NCI-H187 (cell line): Measurements from ENCODE around the gene MDN1.

Experiments used
- DNase-seq, 2 experiments: peaks; one replicate each; lab custom pipeline; 2025; lab: John Stamatoyannopoulos, UW

The MDN1 gene

DNA sequence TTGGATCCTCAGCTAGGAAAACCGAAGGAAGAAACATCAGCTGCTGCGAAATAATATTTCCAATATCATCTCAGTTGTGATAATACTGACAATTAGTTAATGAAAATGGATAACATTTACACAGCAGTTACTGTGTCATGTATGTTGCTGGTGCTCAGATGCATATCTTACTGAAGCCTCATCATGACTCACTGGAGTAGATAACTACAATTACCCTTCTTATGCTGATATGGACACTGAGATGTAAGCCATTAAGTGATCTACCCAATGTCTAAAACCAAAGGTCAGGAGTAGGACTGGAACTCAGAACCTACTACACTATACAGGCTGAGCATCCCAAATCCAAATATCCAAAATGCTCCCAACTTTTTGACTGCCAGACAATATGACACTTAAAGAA is 126.4 kb downstream of the MDN1 start:
- no peak for DNase-seq

DNA sequence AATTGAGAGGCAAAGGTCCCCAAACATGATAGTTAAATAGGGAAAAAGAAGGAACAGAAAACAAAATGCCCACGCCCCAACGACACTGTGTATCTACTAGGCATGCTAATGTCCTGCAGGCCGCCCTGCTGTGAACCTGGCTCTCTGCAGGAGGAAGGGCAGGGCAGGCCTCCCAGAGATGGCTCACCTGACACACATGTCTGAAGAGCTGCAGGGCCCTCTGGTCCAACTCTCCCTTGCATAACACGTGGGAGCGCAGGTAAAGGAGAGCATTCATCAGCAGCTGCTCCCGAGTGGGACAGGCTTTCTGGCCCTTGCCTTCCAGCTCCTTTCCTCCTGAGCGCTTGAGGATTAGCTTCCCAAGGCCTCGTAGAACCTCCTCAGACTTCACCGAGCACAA is 127.3 kb downstream of the MDN1 start:
- no peak for DNase-seq

DNA sequence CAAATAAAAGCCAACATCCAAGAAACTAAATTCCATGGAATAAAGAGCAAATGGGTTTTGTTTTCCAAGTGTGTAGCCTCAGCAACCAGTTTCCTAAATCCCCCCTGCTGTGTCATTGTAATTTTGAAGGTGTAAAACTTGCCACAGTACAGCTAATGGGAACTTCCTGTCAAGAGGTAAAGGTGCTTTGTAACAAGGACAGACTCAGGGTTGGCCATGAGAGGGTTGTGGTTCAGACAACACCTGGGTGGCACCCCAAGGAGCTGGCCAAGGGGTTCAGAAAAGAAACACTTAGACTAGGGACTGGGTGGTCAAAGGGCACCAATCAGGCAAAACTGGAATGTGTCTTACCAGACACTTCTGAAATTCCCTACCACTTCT is 128.7 kb downstream of the MDN1 start:
- no peak for DNase-seq

DNA sequence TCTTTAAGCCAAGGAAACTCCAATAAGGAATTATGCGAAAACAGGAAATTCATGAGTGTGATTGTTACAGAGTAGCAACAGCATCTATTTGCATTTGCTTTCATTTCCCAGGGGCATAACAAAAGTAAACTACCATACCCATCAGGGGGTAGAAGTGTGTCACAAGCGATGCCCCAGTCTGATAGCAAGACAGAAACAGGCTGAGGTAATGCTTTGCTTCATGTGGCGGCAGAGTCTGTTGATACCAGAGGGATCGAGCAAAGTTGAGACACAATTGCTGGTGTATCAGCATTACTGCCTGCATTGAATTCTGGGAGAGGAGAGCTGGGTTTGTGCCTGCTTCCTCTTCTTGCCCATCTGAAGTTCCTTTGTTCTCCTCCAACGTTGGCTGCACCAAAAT is 129.9 kb downstream of the MDN1 start:
- no peak for DNase-seq

DNA sequence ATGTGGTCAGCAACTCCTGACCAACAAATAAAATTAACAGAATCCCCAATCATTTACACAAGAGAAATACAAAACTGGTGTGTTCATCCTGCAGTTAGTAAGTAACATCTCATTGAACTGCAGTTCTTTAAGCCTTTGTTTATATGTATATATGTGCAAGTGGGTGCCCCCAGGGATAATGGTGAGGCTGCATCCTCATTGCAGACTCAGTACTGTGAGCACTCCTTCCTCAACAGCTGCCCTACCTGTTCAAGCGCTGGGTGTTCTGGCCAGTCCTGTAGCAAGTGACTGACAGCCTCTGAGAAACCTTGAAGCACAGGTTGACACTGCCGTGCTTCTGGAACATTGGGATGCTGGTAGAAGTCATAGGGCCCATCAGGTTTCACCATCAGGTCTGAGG is 131.3 kb downstream of the MDN1 start:
- DNase-seq = no peak

DNA sequence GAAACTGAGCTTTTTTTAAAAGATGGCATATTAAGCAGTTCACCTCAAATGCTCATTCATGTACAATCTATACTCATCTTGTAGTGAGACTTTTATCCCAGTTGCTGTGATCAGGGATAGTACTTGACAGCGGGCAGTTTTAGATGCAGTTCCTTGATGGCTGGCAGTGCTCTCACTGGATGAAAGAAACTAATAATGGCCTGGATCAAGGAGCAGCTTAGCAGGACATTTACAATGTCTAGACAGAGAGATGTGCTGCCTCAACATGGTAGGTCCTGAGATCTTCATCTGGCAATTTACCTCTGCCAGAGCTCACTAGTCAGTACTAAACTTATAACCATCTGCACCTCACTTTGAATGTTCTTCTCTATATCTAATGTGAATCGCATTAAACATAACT is 134.3 kb downstream of the MDN1 start:
- DNase-seq = no peak

DNA sequence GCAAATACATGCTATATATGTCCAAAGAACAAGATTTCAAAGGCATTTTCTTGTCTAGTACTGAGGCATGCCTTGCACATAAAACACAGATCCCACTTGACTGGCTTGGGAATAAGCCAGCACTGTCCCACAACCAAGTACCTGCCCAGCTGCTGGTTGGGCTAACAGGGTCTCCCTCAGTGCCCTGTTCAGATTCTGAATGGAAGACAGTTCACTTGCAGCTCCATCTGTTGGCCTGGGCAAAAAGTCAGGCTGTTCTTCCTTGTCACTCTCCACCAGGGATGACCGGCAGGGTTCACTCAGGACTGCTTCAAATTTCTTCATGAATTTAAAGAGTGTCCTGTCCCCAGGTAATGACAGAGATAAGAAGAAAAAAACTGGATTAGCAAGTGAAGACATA is 136.6 kb downstream of the MDN1 start:
- DNase-seq = no peak

DNA sequence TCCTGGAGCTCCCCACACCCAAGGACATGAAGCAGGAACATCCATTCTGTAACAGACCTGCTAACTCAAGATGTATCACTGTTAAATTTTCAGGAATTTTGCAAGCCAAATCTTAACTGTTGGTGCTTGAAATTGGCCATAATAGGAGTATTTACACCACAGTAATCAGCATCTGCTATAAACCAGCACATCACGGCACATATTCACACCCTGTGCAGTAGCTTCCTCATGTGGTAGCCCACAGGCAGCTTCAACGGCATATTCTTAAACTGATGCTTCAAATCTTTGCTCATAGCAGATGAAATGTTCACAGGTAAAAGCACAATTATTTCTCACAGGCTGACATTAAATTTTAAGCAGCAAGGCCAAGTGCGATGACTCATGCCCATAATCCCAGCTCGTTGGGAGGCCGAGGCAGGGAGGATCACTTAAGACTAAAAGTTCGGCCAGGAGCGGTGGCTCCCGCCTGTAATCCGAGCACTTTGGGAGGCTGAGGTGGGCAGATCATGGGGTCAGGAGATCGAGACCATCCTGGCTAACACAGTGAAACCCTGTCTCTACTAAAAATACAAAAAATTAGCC is 137.5 kb downstream of the MDN1 start:
- no peak for DNase-seq

DNA sequence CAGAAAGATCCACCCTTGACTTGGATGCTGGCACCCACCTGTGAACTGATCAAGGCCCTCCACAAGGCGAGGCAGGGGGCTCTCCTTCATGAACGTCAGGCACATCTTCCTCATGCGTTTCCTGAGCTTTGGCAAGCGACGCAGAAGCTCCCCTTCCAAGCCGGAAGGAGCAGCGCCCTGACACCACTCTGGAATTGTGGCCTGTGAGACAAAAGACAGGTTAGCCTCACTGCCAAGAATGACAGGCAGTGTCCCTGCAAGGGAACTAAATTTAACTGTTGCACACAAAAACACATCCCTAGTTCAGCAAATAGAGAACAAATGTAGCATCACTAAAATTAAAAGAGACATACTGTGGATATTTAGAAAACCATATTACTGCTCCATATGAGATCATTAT is 139.0 kb downstream of the MDN1 start:
- no peak for DNase-seq

DNA sequence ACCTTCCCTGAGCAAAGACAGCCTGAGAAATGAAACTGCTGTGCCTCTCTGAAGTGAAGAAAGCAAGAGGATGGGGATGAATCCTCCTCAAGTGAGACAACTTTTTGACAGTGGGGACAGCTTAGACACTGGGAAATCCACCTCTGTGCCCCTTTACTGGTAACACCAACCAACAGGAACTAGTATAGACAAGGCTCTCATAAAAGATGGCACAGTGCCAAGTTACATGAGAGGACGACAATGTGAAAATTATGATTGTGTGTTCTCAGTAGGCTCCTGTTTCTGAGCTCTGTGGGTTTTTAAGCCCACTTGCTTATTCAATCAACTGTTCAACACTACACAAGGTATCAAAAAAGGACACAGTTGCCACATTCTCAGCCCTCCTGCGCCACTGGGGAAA is 139.4 kb downstream of the MDN1 start:
- DNase-seq = no peak

DNA sequence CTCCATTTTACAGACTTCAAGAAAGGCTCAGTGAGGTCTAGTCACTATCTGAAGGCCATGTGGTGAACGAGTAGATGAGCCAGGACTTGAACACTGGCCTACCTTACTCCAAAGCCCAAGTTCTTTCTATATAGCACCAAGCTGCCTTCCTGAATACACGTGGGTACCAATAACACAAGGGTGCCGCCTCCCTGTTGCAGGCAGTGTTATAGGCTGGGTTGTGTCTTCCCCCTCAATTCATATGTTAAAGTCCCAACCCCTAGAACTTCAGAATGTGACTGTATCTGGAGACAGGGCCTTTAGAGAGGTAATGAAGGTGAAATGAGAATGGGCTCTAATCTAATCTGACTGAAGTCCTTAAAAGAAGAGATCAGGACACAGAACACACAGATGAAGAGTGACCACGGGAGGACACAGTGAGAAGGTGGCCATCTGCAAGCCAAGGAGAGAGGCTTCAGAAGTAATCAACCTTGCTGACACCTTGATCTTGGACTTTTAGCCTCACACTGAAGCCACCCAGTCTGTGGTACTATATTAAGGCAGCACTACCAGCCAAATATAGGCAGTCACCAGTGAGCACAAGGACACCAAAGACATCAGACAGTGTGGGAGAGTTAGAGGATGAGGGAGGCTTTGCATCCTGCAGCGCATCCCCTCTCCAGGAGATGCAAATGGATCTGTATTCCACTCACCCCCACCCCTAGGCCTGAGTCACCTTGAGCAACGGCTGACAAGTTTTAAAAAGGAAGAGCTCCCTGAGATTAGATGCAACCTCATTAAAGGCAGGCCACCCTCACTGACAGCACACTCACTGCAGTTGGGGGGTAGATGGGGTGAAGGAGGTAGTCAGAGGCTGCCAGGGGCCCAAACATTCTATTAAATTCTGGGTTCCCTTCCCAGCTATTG is 140.1 kb downstream of the MDN1 start:
- DNase-seq = no peak

DNA sequence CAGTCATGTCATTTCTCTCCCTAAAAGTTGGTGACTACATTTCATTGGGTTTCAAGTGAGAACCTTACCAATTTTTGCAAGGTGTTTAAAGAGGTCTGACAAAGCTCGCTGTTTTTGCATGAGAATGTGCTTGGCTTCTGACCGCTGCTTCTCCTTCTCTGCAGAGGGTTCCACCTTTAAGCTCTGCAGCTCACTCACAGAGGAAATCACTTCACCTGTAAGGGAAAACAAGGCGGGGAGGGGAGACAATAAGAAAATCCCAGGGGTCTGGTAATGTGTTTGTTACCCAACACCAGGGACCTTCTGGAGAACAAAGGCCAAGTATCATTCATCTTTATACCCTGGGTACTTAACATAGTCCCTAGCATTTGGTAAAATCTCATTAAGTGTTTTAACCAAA is 141.1 kb downstream of the MDN1 start:
- no peak for DNase-seq

DNA sequence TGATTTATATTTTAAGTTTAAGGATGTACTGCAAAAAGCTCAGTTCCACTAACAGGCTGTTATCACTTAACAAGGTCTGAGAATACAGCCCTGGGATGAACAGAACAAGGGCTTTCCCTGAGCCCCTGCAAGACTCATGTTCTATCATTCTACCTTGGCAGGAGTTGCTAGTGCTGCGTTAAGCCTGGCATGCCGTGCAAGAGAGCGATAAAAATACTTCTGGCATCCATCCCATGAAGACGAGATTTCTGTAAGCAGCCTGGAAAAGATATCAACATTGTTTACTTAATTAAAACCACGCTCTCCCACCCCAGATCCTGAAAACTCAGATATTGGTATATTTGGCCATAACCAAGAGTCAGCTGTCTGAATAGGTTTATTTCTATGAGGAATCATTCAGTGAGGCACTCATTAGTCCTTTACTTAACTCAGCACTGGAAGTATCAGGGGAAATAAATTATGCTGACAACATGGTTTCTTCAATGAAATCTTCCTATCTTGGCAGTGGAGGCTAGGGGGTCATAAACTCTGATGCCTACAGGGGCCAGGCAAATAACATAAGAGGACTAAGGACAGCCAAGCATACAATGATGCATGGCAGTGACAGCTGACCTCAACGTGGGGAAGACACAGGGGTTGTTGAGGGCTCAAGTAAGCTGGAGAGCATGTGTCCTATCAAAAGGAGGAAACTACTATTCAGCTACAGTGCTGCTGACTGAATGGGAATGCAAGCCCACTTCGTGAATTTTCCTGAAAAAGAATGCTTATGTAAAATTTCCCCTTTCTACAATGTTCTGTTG is 143.4 kb downstream of the MDN1 start:
- DNase-seq = no peak

DNA sequence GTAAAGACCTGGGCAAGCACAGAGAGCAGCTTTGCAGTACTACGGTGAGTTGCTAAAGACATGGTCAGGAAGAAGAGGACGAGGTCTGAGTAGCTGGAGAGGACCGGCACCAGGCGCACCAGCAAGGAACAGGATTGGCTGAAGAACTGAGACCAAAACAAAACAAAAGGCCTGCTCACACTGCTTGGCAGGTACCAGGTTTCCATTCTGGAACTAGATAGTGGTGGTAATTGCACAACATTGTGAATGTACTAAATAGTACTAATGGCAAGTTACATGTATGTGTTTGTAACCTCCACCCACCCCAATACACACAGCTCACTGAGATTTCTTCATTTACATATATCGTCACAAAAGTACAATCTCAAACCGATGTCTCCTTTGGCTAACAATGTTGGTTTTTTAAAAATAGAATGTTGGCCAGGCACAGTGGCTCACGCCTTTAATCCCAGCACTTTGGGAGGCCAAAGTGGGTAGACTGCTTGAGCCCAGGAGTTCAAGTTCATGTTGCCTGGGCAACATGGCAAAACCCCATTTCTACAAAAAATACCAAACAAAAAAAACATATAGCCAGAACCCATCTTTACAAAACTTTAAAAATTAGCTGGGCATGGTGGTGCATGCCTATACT is 148.5 kb downstream of the MDN1 start:
- no peak for DNase-seq

DNA sequence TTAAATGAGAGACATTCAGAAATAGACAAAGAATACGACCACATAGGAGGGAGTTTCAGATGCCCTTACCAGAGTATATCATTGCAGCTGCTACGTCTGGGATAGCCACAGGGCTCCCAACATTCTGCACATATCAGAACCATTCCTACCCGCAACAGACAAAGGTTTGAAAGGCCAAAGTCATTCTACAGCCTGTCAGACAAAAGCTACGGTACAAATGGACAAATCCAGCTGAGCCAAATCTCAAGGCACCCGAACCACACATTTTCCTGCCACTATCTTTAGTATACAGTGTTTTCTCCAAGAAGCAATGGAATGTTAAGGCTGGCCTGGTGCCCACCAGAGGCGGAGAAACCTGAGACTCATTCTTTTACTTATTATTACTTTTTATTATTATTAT is 150.6 kb downstream of the MDN1 start:
- no peak for DNase-seq

DNA sequence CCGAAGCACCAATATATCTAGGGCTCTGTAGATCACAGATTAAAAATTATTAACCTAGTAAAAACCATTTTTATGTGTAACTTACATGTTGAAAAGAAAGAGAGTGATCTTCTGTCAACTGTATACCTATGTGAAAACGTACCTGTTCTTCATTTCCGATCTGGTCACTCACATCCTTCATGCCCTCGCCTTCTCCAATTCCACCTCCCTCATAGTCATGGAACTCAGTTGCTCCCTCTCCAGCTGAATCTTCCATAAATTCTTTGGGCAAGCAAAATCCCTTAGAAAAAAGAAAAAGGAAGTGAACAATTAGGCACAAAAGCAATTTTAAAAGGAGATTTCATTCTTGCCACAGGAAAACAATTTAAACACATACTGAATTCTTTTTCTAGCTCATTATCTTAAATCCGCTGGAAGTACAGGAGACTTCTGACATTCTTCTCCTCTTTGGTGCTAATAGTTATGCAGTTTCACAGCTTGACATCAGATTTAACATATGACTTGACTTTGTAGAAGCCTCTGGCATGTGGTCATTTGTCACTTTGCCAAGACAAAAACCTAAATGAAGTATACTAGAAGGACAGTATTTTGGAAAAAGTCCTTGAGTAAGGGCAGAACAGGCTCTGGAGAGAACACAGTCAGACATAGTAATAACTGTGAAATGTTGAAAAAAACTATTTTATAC is 151.6 kb downstream of the MDN1 start:
- no peak for DNase-seq

DNA sequence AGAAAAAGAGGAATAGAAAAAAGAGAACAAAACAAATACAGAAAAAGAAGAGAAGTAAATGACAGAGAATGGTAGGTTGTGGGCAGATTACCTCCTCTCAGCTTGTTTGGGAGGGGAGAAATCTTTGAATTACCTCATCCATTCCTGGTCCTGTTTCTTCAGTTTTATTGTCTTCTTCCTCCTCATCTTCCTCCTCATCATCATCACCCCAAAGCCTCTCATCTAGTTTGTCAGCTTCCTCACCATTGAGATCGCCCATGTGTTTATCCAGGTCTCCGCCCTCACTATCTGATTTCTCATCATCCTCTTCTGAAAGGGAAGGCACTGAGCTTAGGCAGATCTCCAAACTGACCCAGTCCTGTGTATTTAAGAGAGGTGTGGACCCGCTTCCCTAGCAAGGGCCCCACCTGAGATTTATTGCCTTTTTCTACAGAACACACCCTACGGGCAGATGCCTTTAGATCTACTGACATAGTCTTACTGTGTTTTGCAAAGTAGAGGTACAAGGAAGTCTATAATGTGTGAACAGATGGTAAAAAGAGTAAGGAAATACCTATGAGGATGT is 156.9 kb downstream of the MDN1 start:
- DNase-seq = no peak

DNA sequence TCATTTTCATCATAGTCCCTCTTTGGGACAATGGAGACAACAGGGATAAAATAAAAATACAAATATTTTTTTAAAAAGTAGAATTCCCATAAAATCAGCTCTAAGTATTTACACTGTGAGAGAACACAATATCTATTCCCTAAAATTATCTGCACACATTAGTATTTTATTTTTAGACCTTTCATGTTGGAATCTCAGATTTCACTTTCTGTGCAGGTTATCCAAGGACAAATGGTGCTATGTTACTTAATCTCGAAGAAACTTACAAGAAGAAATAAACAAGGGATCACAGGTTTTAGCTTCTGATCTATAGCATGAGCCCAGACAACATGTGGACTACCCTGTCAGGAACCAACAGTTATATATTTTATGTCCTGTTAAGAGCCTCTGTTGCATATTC is 158.0 kb downstream of the MDN1 start:
- DNase-seq = no peak

DNA sequence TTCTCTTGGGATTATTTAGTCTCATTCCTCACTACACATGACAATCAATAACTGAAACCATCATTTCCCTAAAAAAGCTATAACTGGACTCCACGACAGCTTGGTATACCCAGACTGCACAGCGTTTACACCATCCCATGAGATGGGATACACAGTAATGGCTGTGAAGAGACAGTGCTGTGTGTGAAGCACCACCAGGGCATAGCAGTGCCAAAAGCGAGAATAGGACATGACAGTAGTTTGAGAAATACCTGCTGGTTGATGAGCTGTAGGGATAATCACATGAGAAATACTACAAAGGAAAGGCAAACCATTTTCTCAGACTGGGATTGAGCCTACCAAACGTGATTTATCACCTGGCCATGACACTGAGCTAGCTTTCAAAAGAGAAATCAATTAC is 158.6 kb downstream of the MDN1 start:
- no peak for DNase-seq

DNA sequence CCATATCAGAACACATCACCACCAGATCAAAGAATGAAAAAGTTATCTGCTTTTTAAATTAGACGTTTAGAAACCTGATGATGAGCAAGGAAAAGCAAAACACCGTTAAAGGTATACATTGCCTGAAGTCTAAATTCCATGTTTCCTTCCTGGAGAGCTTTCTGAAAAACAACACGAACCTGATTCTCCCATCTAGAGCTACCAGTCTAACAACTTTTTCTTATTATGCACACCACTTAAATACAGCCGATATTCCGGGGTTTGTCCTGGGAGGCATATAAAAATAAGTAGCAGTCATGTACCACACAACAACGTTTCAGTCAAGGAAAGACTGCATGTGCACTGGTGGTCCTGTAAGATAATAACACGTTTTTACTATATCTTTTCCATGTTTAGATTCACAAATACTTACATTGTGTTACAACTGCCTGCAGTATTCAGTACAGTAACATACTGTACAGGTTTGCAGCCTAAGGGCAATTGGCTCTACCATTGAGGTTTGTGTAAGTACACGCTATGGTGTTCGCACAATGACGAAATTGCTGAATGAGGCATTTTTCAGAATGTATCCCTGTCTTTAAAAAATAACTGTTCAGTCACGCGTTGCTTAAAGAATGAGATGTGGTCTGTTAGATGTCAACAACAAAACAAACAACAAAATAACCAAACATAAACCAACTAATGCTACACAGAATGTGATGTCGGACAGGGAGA is 162.0 kb downstream of the MDN1 start:
- no peak for DNase-seq

DNA sequence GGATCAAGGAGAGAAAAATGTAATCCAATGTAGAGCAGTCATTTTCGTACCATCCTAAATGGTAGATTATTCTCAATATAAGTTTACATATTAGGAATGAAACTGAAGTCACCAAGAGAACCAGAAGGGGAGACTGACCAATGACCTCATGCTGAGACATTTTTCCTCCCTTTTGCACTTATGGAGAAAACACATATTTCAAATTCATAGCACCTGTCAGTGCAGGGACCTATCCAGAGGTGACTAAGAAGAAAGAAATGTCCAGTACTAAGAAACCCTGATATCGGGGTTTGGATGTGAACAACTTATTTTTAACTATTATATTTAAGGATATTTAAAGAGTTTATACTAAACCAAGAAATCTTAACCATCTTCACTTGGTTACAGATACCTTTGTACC is 164.5 kb downstream of the MDN1 start:
- DNase-seq = no peak
